ENCODE results near the gene SNCA. TPM values are rescaled to one million over a fixed set of nuclear protein-coding genes. Genes with fewer than 3 reads are reported as not detected.

Gene SNCA
- total RNA-seq, 1 experiment from 2014 or later, result 6.0 TPM

- POLR2A ChIA-PET, result no interaction called here
- Histone ChIP-seq H3K27me3 (ENCODE audit: control insufficient read depth, insufficient read depth, low read length) (no peaks in the 10 kb centered on the region), H3K4me1 (ENCODE audit: control insufficient read depth, insufficient read depth, low read length) (no peaks in the 10 kb centered on the region), H3K9me3 (ENCODE audit: control insufficient read depth, insufficient read depth, low read depth, low read length) (no peaks in the 10 kb centered on the region), H3K4me3 (ENCODE audit: low read depth in 2 of 2, low read length in 2 of 2) (no peak overlapping the region), H3K27ac (ENCODE audit: low read length) (no peak overlapping the region), H3K36me3 (ENCODE audit: control insufficient read depth, insufficient read depth, low read length) (no peaks in the 10 kb centered on the region)
- CTCF ChIA-PET, result no interaction called here
- TF ChIP-seq REST (IDR thresholded peaks at IDR 0.05; ENCODE audit: insufficient read depth in 1 of 2, low read depth in 2 of 2, low read length in 1 of 2), result no peak
- no peak for TF ChIP-seq CTCF (IDR thresholded peaks at IDR 0.05)
- no peak for TF ChIP-seq SIN3A (IDR thresholded peaks at IDR 0.05; ENCODE audit: borderline replicate concordance, insufficient read depth, low read depth, low read length)
- no peak for TF ChIP-seq TCF7L2 (IDR thresholded peaks at IDR 0.05; ENCODE audit: low read depth, low read length)
- no peak for TF ChIP-seq POLR2AphosphoS5 (IDR thresholded peaks at IDR 0.05; ENCODE audit: low read depth, low read length)
- ATAC-seq, result no peak
- in situ Hi-C loops (cut with HindIII; ENCODE audit: low pct_unique_long_range_greater_than_20kb, low sequenced_read_pairs), result no loop called here
- no peak for DNase-seq (ENCODE audit: low read depth, low spot score)
- intact Hi-C loops (cut with micrococcal nuclease; ENCODE audit: unreplicated experiment), result no loop called here
- BruUV-seq (replicated peaks), result no TSS peak
Observed at GRCh38 chr4:89765528-89765927, 71.4 kb downstream of the SNCA start.

- no peaks in the 10 kb centered on the region for H3K4me1 ChIP-seq (ENCODE audit: control insufficient read depth, insufficient read depth, low read length)
- no peaks in the 10 kb centered on the region for H3K9me3 ChIP-seq (ENCODE audit: control insufficient read depth, insufficient read depth, low read depth, low read length)
- CTCF ChIA-PET, result no interaction called here
- no peaks in the 10 kb centered on the region for H3K36me3 ChIP-seq (ENCODE audit: control insufficient read depth, insufficient read depth, low read length)
- ATAC-seq (no peak), DNase-seq (ENCODE audit: low read depth, low spot score) (no peak)
- no TSS peak for BruUV-seq (replicated peaks)
- in situ Hi-C loops (cut with HindIII; ENCODE audit: low pct_unique_long_range_greater_than_20kb, low sequenced_read_pairs), result no loop called here
- intact Hi-C loops (cut with micrococcal nuclease; ENCODE audit: unreplicated experiment), result no loop called here
- POLR2A ChIA-PET, result no interaction called here
- H3K27me3 ChIP-seq (ENCODE audit: control insufficient read depth, insufficient read depth, low read length), result no peaks in the 10 kb centered on the region
- no peak overlapping the region for H3K27ac ChIP-seq (ENCODE audit: low read length)
- no peak for TF ChIP-seq CTCF (IDR thresholded peaks at IDR 0.05)
- TF ChIP-seq REST (IDR thresholded peaks at IDR 0.05; ENCODE audit: insufficient read depth in 1 of 2, low read depth in 2 of 2, low read length in 1 of 2), result no peak
- no peak for TF ChIP-seq TCF7L2 (IDR thresholded peaks at IDR 0.05; ENCODE audit: low read depth, low read length)
- no peak for TF ChIP-seq SIN3A (IDR thresholded peaks at IDR 0.05; ENCODE audit: borderline replicate concordance, insufficient read depth, low read depth, low read length)
- TF ChIP-seq POLR2AphosphoS5 (IDR thresholded peaks at IDR 0.05; ENCODE audit: low read depth, low read length), result no peak
- no peak overlapping the region for H3K4me3 ChIP-seq (ENCODE audit: low read depth in 2 of 2, low read length in 2 of 2)
Observed at GRCh38 chr4:89762311-89762710, 74.7 kb downstream of the SNCA start.

Measured in Panc1 (cell line).